ENCODE results near the gene BARHL2. TPM values are rescaled to one million over a fixed set of nuclear protein-coding genes. Genes with fewer than 3 reads are reported as not detected.

BARHL2 gene
- total and polyA plus RNA-seq, 2 donors (not counting 3 experiments of a cell fraction or from before 2014, with no cell fraction given): not detected

GRCh38 chr1:90708236-90708786 lies 8.8 kb downstream of the BARHL2 start:
- no peak overlapping the region for H3K27ac ChIP-seq (ENCODE audit: insufficient read depth, low read depth, low read length)
- ChIA-PET CTCF (interaction anchor here (2.0 kb wide), 1 partner anchor 13 kb away, joined by 16 read pairs; no protein-coding TSS in a partner anchor), POLR2A (no interaction called here)
- intact Hi-C loops (cut with micrococcal nuclease) (no loop called here), dilution Hi-C loops (cut with MboI; ENCODE audit: extremely low pct_ligation_motif_present, low sequenced_read_pairs) (no loop called here)
- DNase-seq (ENCODE audit: low read depth, low spot score) (no peak), FAIRE-seq (no peak)
- no peaks in the 10 kb centered on the region for H3K36me3 ChIP-seq (ENCODE audit: control insufficient read depth in 2 of 2, extremely low read depth in 1 of 2, insufficient read depth in 2 of 2, low read length in 2 of 2)
- TF ChIP-seq EZH2 (IDR thresholded peaks at IDR 0.05; ENCODE audit: borderline replicate concordance, low read depth, low read length, severe bottlenecking) (no peak), POLR2AphosphoS5 (IDR thresholded peaks at IDR 0.05; ENCODE audit: insufficient read depth, low read depth, low read length) (no peak), GATA2 (IDR thresholded peaks at IDR 0.05; ENCODE audit: insufficient read depth, insufficient read length, low read depth, low read length) (no peak), FOS (IDR thresholded peaks at IDR 0.05; ENCODE audit: borderline replicate concordance, insufficient read depth, low read length) (no peak), POLR2A (IDR thresholded peaks at IDR 0.05; ENCODE audit: low read depth, low read length) (no peak), JUN (IDR thresholded peaks at IDR 0.05; ENCODE audit: borderline replicate concordance, insufficient read depth, insufficient read length, low read depth) (no peak)
- TF ChIP-seq, protein P1, sequence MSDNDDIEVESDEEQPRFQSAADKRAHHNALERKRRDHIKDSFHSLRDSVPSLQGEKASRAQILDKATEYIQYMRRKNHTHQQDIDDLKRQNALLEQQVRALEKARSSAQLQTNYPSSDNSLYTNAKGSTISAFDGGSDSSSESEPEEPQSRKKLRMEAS (IDR thresholded peaks at IDR 0.05; ENCODE audit: insufficient read depth, insufficient read length): no peak
- no peaks in the 10 kb centered on the region for H4K20me1 ChIP-seq (replicated peaks; ENCODE audit: control insufficient read depth, extremely low read depth, insufficient read depth, low read length)
- H3K79me2 ChIP-seq (ENCODE audit: control insufficient read depth, insufficient read depth, low read length): no peaks in the 10 kb centered on the region
- H3K4me3 ChIP-seq (replicated peaks in 1 of 3; ENCODE audit: insufficient read depth in 1 of 3, low read depth in 1 of 3, low read length in 3 of 3): no peak overlapping the region
- H3K27me3 ChIP-seq (ENCODE audit: control insufficient read depth in 2 of 2, insufficient read depth in 2 of 2, low read length in 2 of 2): peaks cover 76 to 89% of the 10 kb centered on the region in 2 experiments
- no peaks in the 10 kb centered on the region for H3K9me3 ChIP-seq (replicated peaks; ENCODE audit: control insufficient read depth, insufficient read depth, low read length)
- H3K9me1 ChIP-seq (replicated peaks; ENCODE audit: control insufficient read depth, extremely low read depth, insufficient read depth, low read length): no peaks in the 10 kb centered on the region
- no peak overlapping the region for H3K9ac ChIP-seq (replicated peaks; ENCODE audit: extremely low read depth, insufficient read depth, low read length)
- H2AFZ ChIP-seq (ENCODE audit: low read depth, low read length): no peak overlapping the region
- no peak overlapping the region for H3K4me2 ChIP-seq (ENCODE audit: insufficient read depth, low read length)
- H3K4me1 ChIP-seq (ENCODE audit: control insufficient read depth, extremely low read depth, insufficient read depth, low read length): peaks cover 2% of the 10 kb centered on the region
- no TSS peak for BruUV-seq (replicated peaks)

GRCh38 chr1:90707363-90707710 lies 9.8 kb downstream of the BARHL2 start:
- no peak overlapping the region for H3K4me3 ChIP-seq (replicated peaks in 1 of 3; ENCODE audit: insufficient read depth in 1 of 3, low read depth in 1 of 3, low read length in 3 of 3)
- H3K27me3 ChIP-seq (ENCODE audit: control insufficient read depth in 2 of 2, insufficient read depth in 2 of 2, low read length in 2 of 2): peaks cover 66 to 80% of the 10 kb centered on the region in 2 experiments
- H3K9ac ChIP-seq (replicated peaks; ENCODE audit: extremely low read depth, insufficient read depth, low read length): no peak overlapping the region
- ChIA-PET CTCF (interaction anchor here (2.0 kb wide), 1 partner anchor 14 kb away, joined by 16 read pairs; no protein-coding TSS in a partner anchor), POLR2A (no interaction called here)
- H2AFZ ChIP-seq (ENCODE audit: low read depth, low read length): no peak overlapping the region
- dilution Hi-C loops (cut with MboI; ENCODE audit: extremely low pct_ligation_motif_present, low sequenced_read_pairs) (no loop called here), intact Hi-C loops (cut with micrococcal nuclease) (no loop called here)
- no peak overlapping the region for H3K27ac ChIP-seq (ENCODE audit: insufficient read depth, low read depth, low read length)
- H3K36me3 ChIP-seq (ENCODE audit: control insufficient read depth in 2 of 2, extremely low read depth in 1 of 2, insufficient read depth in 2 of 2, low read length in 2 of 2): no peaks in the 10 kb centered on the region
- no TSS peak for BruUV-seq (replicated peaks)
- no peaks in the 10 kb centered on the region for H3K79me2 ChIP-seq (ENCODE audit: control insufficient read depth, insufficient read depth, low read length)
- H3K9me3 ChIP-seq (replicated peaks; ENCODE audit: control insufficient read depth, insufficient read depth, low read length): no peaks in the 10 kb centered on the region
- peak; percentile 46 for TF ChIP-seq EZH2 (IDR thresholded peaks at IDR 0.05; ENCODE audit: borderline replicate concordance, low read depth, low read length, severe bottlenecking)
- no peak for TF ChIP-seq MYC (IDR thresholded peaks at IDR 0.05; ENCODE audit: low read depth, low read length)
- TF ChIP-seq, protein P1 (IDR thresholded peaks at IDR 0.05; ENCODE audit: insufficient read depth, insufficient read length): no peak
- DNase-seq (ENCODE audit: low read depth, low spot score) (no peak), FAIRE-seq (no peak)
- no peak overlapping the region for H3K4me2 ChIP-seq (ENCODE audit: insufficient read depth, low read length)
- H4K20me1 ChIP-seq (replicated peaks; ENCODE audit: control insufficient read depth, extremely low read depth, insufficient read depth, low read length): no peaks in the 10 kb centered on the region
- H3K9me1 ChIP-seq (replicated peaks; ENCODE audit: control insufficient read depth, extremely low read depth, insufficient read depth, low read length): no peaks in the 10 kb centered on the region
- H3K4me1 ChIP-seq (ENCODE audit: control insufficient read depth, extremely low read depth, insufficient read depth, low read length): peaks cover 2% of the 10 kb centered on the region

Data from endothelial cell of umbilical vein (primary cell).